NCI-H2081 (cell line): ENCODE results near the gene RLN3.
"Not testable (repeated sequence)": the region's sequence is repeated elsewhere in the genome, so short reads cannot be mapped to it uniquely, and the experiment has no call there.

ENCODE experiments used
- DNase-seq, 2 experiments: peaks; one replicate each; lab custom pipeline; 2025; lab: John Stamatoyannopoulos, UW

RLN3 gene

DNA sequence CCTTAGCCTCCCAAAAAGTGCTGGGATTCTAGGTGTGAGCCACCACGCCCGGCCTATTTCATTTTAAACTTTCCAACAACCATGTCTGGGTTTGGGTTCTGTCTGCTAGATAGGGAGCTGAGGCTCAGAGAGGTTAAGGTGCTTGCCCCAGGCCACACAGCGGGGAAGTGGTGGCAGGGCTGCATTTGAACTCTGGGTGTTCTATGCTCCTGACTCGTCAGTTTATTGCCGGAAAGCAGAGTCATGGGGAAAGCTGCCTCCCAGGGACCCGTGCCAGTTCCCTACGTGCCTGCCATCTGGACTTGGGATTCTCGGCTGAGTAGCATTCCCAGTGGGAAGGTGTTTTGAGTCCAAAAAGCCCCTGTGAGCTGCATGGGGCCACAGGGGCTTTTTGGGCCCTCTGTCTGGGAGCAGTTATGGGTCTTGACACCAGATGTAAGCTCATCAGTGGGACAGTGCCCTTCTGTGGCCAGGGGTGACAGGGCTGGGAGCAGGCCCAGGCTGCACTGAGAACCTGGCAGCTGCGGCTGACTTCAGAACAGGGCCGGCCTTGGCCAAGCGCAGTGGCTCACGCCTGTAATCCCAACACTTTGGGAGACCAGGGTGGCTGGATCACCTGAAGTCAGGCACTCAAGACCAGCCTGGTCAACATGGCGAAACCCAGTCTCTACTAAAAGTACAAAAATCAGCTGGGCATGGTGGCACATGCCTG is 32.8 kb upstream of the RLN3 start:
- DNase-seq: no peak

- DNase-seq: no peak
These were observed 31.8 kb upstream of the RLN3 start for GRCh38 chr19:13995878-13996765.

DNA sequence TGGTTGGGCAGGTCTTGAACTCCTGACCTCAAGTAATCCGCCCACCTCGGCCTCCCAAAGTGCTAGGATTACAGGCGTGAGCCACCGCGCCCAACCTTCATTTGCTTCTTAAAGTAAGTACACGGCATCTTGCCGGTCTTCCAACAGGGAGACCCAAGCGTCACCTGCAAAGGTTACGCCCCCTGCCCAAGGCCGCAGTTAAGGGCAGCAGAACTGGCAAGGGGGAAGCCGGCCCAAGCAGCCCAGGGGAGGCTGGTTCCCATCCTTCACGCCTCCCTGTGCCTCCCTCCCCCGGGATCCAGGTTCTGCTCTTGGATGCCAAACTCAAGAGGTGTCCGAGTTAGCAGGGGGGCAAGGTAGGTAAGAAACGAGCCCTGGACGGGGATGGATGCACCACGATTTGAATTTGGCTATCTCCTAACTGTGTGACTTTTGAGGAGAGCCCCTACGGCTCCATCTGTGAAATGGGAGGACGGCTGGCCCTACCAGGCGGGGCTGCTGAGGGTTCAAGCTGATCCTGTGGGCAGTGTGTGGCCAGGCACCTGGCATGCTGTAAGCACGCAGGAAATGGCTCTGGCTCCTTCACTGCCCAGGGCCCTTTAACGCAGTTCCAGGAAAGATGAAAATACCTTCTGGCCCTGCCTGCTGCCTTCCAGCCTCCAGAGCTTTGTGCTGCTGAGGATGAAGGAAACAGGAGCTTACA is 30.9 kb upstream of the RLN3 start:
- no peak for DNase-seq

- DNase-seq: no peak
These were observed 30.4 kb upstream of the RLN3 start for GRCh38 chr19:13997631-13997962.

DNA sequence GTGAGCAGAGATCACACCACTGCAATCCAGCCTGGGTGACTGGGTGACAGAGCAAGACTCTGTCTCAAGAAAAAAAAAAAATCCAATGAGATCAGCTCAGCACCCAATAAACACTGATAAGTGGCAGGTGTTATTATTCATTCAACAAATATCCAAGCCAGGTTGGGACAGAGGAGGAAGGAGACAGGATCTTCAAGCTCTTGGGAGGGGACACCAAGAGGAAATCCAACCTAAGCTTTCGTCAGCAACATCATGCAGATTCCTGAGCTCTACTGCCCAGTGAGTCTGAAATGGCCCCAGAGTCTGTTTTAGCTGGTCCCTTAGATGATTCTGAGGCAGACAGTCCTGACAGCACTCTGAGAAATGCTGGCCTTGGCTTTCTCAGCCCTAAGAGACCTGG is 29.5 kb upstream of the RLN3 start:
- DNase-seq: no peak

- DNase-seq: no peak
These were observed 28.9 kb upstream of the RLN3 start for GRCh38 chr19:13999085-13999484.

DNA sequence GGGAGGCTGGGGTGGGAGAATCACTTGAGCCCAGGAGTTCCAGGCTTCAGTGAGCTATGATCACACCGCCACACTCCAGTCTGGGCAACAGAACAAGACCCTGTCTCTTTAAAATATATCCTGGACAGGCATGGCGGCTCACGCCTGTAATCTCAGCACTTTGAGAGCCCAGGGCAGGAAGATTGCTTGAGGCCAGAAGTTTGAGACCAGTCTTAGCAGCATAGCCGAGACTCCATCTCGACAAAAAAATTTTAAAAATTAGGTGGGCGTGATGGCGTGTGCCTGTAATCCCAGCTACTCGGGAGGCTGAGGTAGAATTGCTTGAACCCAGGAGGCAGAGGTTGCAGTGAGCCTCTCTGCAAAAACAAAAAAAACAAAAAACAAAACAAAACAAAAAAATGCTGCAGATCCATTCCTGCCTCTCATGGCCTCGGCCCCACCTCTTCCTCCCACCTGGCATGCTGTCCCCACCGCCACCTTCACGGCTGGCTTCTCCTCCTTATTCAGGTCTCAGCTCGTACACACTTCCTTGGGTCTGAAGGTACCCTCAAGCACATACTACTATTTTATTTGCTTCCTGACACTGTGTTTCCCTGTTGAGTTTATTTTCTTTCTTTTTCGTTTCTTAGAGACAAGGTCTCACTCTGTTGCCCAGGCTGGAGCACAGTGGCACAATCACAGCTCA is 27.1 kb upstream of the RLN3 start:
- no peak for DNase-seq

GRCh38 chr19:14002571-14003250 is 25.2 kb upstream of the RLN3 start:
- no peak for DNase-seq

GRCh38 chr19:14003251-14004055 is 24.5 kb upstream of the RLN3 start:
- no peak for DNase-seq

DNA sequence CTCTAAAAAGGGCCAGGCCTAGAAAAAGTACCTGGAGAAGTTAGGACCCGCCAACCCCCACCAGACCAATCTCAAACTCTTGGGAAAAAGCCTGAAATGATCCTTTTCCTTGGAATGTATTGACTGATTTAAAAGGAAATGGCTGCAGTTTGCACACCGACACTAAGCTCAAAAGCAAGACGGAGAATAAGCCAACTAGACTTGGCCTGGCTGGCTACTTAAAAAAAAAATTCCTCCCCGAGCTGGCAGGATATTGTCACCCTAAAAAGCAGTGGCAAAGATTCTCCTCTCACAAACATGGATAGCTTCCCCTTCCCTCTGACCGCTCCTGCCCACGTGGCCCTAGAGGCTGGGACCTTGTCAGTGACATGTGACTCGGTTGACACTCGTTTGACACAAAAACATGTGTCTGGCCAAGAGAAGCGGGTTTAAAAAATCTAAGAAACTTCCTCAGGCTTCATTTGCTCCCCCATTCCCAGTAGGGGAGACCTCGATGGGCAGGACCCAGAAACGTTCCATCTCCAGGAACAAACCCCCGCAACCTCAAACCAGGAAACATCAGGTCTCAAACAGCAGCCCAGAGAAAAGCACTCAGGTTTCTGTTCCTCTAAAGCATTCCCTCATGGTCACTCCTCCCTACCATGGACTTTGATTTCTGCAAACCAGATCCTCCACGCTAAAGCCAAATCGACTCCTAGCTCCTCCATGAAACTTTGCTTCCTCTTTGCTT is 23.2 kb upstream of the RLN3 start:
- DNase-seq: no peak

- peak; percentile 57 to 80 for DNase-seq
These were observed 22.4 kb upstream of the RLN3 start for GRCh38 chr19:14005349-14006084.

- peak; percentile 99 to 100 for DNase-seq
These were observed 21.7 kb upstream of the RLN3 start, which contains the start of gene RFX1 for GRCh38 chr19:14006085-14006765. Gene RFX1, minus strand, starts transcription at chr19:14006320. Its CDS starts 12,477 bp downstream, at chr19:13993843.

DNA sequence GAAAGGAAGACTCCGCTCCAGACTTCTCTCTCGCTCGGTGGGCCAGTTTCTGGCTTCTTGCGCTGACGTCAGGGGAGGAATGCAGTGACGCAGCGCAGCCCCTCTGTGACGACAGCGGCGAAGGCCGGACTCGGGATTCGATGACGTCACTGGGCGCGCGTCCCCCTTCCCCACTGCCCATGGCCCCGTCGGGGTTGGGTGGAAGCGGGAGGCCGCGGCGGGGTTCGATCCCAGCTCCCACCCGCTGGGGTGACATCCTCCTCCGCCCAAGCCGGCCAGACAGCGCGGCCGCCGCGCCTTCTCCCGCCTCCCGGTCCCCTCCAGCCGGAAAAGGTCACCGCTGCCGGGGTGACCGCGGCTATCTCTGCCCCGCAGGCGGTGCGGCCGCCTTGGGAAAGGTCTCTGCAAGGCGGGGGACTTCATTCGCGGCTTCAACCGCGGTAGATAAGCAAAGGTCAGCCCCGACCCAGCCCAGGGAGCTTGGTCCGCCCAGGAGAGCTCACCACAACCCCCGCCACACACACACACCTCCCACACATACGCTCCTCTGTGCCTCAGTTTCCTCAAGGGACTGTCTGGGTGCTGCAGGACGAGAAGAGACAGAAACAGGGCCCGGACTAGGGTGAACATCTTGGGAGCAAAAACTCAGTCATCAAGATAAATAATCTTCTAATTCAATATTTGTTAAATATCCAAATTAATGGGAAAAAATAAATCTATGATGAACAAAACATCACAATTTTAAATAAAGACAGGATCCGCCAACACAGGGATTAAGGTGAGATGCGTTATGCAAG is 21.0 kb upstream of the RLN3 start:
- DNase-seq: peak; percentile 93 to 94

DNA sequence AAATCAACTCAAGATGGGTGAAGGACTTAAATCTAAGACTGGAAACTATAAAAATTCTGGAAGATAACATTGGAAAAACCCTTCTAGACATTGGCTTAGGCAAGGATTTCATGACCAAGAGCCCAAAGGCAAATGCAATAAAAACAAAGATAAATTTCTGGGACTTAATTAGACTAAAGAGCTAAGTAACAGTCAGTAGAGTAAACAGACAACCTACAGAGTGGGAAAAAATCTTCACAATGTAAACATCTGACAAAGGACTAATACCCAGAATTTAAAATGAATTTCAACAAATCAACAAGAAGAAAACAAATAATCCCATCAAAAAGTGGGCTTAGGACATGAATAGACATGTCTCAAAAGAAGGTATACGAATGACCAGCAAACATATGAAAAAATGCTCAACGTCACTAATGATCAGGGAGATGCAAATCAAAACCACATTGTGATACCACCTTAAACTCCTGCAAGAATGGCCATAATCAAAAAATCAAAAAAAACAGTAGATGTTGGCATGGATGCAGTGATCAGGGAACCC is 15.5 kb upstream of the RLN3 start:
- no peak for DNase-seq

- no peak for DNase-seq
These were observed 12.4 kb upstream of the RLN3 start for GRCh38 chr19:14015524-14016035.

GRCh38 chr19:14019100-14019499 is 8.8 kb upstream of the RLN3 start:
- no peak for DNase-seq

- not testable (repeated sequence) for DNase-seq
These were observed 8.2 kb upstream of the RLN3 start for GRCh38 chr19:14019739-14020138.
